B cell (primary cell): ENCODE data around the gene IGF1R. TPM values are rescaled to one million over a fixed set of nuclear protein-coding genes. Genes with fewer than 3 reads are reported as not detected.

ENCODE experiments used
- ATAC-seq: fragments of 200-7000 bp; cut with Tn5 transposase; one replicate; pipeline ENCODE4 v1.10.0; 2021; ENCODE audit warnings: low read depth, mild to moderate bottlenecking, moderate number of reproducible peaks, moderate library complexity
- CTCF ChIA-PET: fragments of 350-600 bp; sonication (Branson Sonifier 250); formaldehyde crosslinking; loops from one replicate; lab custom pipeline; 2021; ENCODE audit warnings: antibody characterized with exemption, inconsistent platforms; lab: Charles Lee
- POLR2A ChIA-PET: fragments of 350-600 bp; sonication (Branson Sonifier 250); formaldehyde crosslinking; loops from one replicate; lab custom pipeline; 2021; ENCODE audit warnings: antibody characterized with exemption; lab: Charles Lee
- DNase-seq: peaks from one replicate; pipeline ENCODE4 v3.0.0; 2013
- H2AFZ ChIP-seq: 2 replicates; pipeline ENCODE4 v1.6.1; 2012; ENCODE audit warnings: mild to moderate bottlenecking, low read depth, low read length; ENCODE audit not compliant: insufficient read depth, poor library complexity, severe bottlenecking
- H3K27ac ChIP-seq, 2 donors: 1 replicate in 1 of 2; 2 replicates in 1 of 2; pipeline ENCODE4 v1.5.1; 2012 to 2013; ENCODE audit warnings: low read length in 2 of 2, mild to moderate bottlenecking in 2 of 2, moderate library complexity in 1 of 2
- H3K27me3 ChIP-seq, 4 experiments: fragments of 200-600 bp in 1 of 4; sonication (generic) in 1 of 4; replicated peaks in 1 of 4; 1 replicate in 2 of 4; 2 replicates in 2 of 4; pipeline versions ENCODE4 v1.6.1 to v1.7.0; 2013 to 2016; ENCODE audit warnings: low read length in 3 of 4, mild to moderate bottlenecking in 2 of 4, mixed read lengths in 1 of 4, moderate library complexity in 1 of 4; ENCODE audit not compliant: insufficient read depth in 4 of 4, control insufficient read depth in 3 of 4; ENCODE audit errors: control extremely low read depth in 1 of 4
- H3K36me3 ChIP-seq, 2 experiments: replicated peaks in 1 of 2; 1 replicate in 1 of 2; 2 replicates in 1 of 2; pipeline versions ENCODE4 v1.6.1 to v1.7.1; 2013; ENCODE audit warnings: low read length in 1 of 2; ENCODE audit not compliant: insufficient read depth in 2 of 2, control insufficient read depth in 1 of 2; ENCODE audit errors: control extremely low read depth in 1 of 2, extremely low read depth in 1 of 2
- H3K4me1 ChIP-seq, 2 donors: fragments of 200-600 bp in 1 of 2; sonication (generic) in 1 of 2; 1 replicate in 1 of 2; 2 replicates in 1 of 2; pipeline versions ENCODE4 v1.5.1 to v1.6.1; 2013 to 2017; ENCODE audit warnings: low read length in 2 of 2; ENCODE audit not compliant: control insufficient read depth in 2 of 2, insufficient read depth in 2 of 2
- H3K4me2 ChIP-seq: replicated peaks from 2 replicates; pipeline ENCODE3; 2012; ENCODE audit warnings: mild to moderate bottlenecking, low read depth, low read length; ENCODE audit not compliant: poor library complexity, severe bottlenecking
- H3K4me3 ChIP-seq, 5 experiments: fragments of 200-600 bp in 1 of 5; sonication (generic) in 1 of 5; 1 replicate in 3 of 5; 2 replicates in 2 of 5; pipeline versions ENCODE4 v1.5.1 to v1.7.0; 2011 to 2016; ENCODE audit warnings: low read length in 4 of 5, mild to moderate bottlenecking in 4 of 5, low read depth in 2 of 5, control low read depth in 1 of 5, moderate library complexity in 1 of 5; ENCODE audit not compliant: insufficient read depth in 1 of 5; ENCODE audit errors: control extremely low read depth in 1 of 5, extremely low read depth in 1 of 5
- H3K79me2 ChIP-seq: fragments of 200-600 bp; sonication (generic); one replicate; pipeline ENCODE4 v1.6.0; 2016; ENCODE audit warnings: low read length; ENCODE audit not compliant: control insufficient read depth, insufficient read depth
- H3K9ac ChIP-seq: fragments of 200-600 bp; sonication (generic); 2 replicates; pipeline ENCODE4 v1.6.1; 2017; ENCODE audit warnings: mild to moderate bottlenecking, low read length, moderate library complexity
- H3K9me3 ChIP-seq, 3 donors: one replicate each; pipeline versions ENCODE4 v1.6.1 to v1.7.1; 2013; ENCODE audit warnings: low read length in 2 of 3; ENCODE audit not compliant: control insufficient read depth in 2 of 3, insufficient read depth in 1 of 3; ENCODE audit errors: control extremely low read depth in 1 of 3
- H4K20me1 ChIP-seq: 2 replicates; pipeline ENCODE4 v1.6.0; 2012; ENCODE audit warnings: mild to moderate bottlenecking, low read length; ENCODE audit not compliant: insufficient read depth, control insufficient read depth, poor library complexity, severe bottlenecking
- H3K27ac Mint-ChIP-seq: one replicate; pipeline ENCODE4 v1.8.0; 2021; ENCODE audit warnings: mixed read lengths
- H3K27me3 Mint-ChIP-seq: one replicate; pipeline ENCODE4 v1.8.0; 2021; ENCODE audit warnings: mixed read lengths
- H3K4me1 Mint-ChIP-seq: one replicate; pipeline ENCODE4 v1.8.0; 2021; ENCODE audit warnings: mixed read lengths
- H3K4me3 Mint-ChIP-seq: one replicate; pipeline ENCODE4 v1.8.0; 2021; ENCODE audit warnings: mixed read lengths
- H3K9me3 Mint-ChIP-seq: one replicate; pipeline ENCODE4 v1.8.0; 2022; ENCODE audit warnings: mixed read lengths; ENCODE audit not compliant: insufficient read depth
- CTCF ChIP-seq: fragments of 200-600 bp; IDR thresholded peaks from one replicate; pipeline ENCODE4 v1.8.0; 2022; ENCODE audit warnings: antibody characterized with exemption, mild to moderate bottlenecking
- EZH2 ChIP-seq: IDR thresholded peaks from 2 replicates; pipeline ENCODE4 v1.6.1; 2012; ENCODE audit warnings: borderline replicate concordance, low read depth, mild to moderate bottlenecking, moderate library complexity, low read length; ENCODE audit not compliant: insufficient read depth, poor library complexity, severe bottlenecking
- WGBS: methylation state at CpG from one replicate; pipeline ENCODE4 v1.1.5; 2013; ENCODE audit warnings: missing lambda C conversion rate; ENCODE audit not compliant: insufficient coverage; 5-methylcytosine and 5-hydroxymethylcytosine counted together
- intact Hi-C: fragments of 100-400 bp; cut with micrococcal nuclease; formaldehyde crosslinking; loops from one replicate; pipeline ENCODE4 v1.10.0; 2022
- polyA plus RNA-seq: library from polyadenylated mRNA; depleted of rRNA; stranded (reverse); fragments of >200 nt; gene quantifications from 2 replicates; pipeline ENCODE4 v1.2.3, GENCODE V29; 2012
- total RNA-seq, 2 donors: library from RNA; stranded (reverse); fragments of 120-200 nt in 1 of 2; gene quantifications; 1 replicate in 1 of 2; 2 replicates in 1 of 2; pipeline versions ENCODE4 v1.2.3 to v1.2.4, GENCODE V29; 2013 to 2022

The IGF1R gene
- total and polyA plus RNA-seq, 2 donors (not counting 1 experiment from before 2014, with no cell fraction given), result 5.4 to 23.1 TPM

GRCh38 chr15:98939311-98940080, 291.2 kb downstream of the IGF1R start:
- no peak overlapping the region for H3K4me3 ChIP-seq
- no peak overlapping the region for H3K27ac ChIP-seq
- no peaks in the 10 kb centered on the region for H3K9me3 ChIP-seq
- TF ChIP-seq CTCF (no peak), EZH2 (no peak)
- H4K20me1 ChIP-seq, result no peaks in the 10 kb centered on the region
- H3K9ac ChIP-seq, result no peak overlapping the region
- H3K27me3 ChIP-seq, result no peaks in the 10 kb centered on the region
- peaks cover 5 to 8% of the 10 kb centered on the region in 2 experiments for H3K36me3 ChIP-seq
- ChIA-PET CTCF (no interaction called here), POLR2A (no interaction called here)
- H3K4me3 Mint-ChIP-seq, result no peak overlapping the region
- ATAC-seq (no peak), DNase-seq (no peak)
- intact Hi-C loops, result no loop called here
- no peak overlapping the region for H2AFZ ChIP-seq
- WGBS, result 95% methylated on average over 11 of the region's 13 CpGs
- H3K27me3 Mint-ChIP-seq, result no peaks in the 10 kb centered on the region
- no peaks in the 10 kb centered on the region for H3K4me1 ChIP-seq
- no peak overlapping the region for H3K27ac Mint-ChIP-seq
- no peaks in the 10 kb centered on the region for H3K4me1 Mint-ChIP-seq
- no peak overlapping the region for H3K4me2 ChIP-seq
- H3K79me2 ChIP-seq, result no peaks in the 10 kb centered on the region
- H3K9me3 Mint-ChIP-seq, result no peaks in the 10 kb centered on the region

- H3K27me3 ChIP-seq, result no peaks in the 10 kb centered on the region
- ChIA-PET POLR2A (no interaction called here), CTCF (no interaction called here)
- DNase-seq (no peak), ATAC-seq (no peak)
- H3K4me3 ChIP-seq, result no peak overlapping the region
- Mint-ChIP-seq H3K4me1 (no peaks in the 10 kb centered on the region), H3K9me3 (no peaks in the 10 kb centered on the region), H3K4me3 (no peak overlapping the region), H3K27ac (no peak overlapping the region), H3K27me3 (no peaks in the 10 kb centered on the region)
- TF ChIP-seq CTCF (no peak), EZH2 (no peak)
- no peak overlapping the region for H3K9ac ChIP-seq
- peaks cover 3 to 5% of the 10 kb centered on the region in 2 experiments for H3K36me3 ChIP-seq
- intact Hi-C loops, result no loop called here
- no peak overlapping the region for H3K27ac ChIP-seq
- H2AFZ ChIP-seq, result no peak overlapping the region
- H3K4me1 ChIP-seq, result no peaks in the 10 kb centered on the region
- no peaks in the 10 kb centered on the region for H3K79me2 ChIP-seq
- no peak overlapping the region for H3K4me2 ChIP-seq
- H4K20me1 ChIP-seq, result no peaks in the 10 kb centered on the region
- no peaks in the 10 kb centered on the region for H3K9me3 ChIP-seq
- WGBS, result 80% methylated on average over 1 of the region's 5 CpGs
These were observed 293.4 kb downstream of the IGF1R start for GRCh38 chr15:98941595-98942255.
